IMR-90 (cell line): ENCODE measurements around the gene RTBDN.

Source experiments
- MAFK ChIP-seq: IDR thresholded peaks from 2 replicates; pipeline ENCODE4 v1.6.1; 2012; ENCODE audit warnings: low read depth, low read length, improper control_type of control experiment
- MAZ ChIP-seq: IDR thresholded peaks from 2 replicates; pipeline ENCODE4 v1.6.1; 2012; ENCODE audit warnings: low read depth, mild to moderate bottlenecking, low read length, improper control_type of control experiment, moderate library complexity, borderline replicate concordance
- POLR2A ChIP-seq: IDR thresholded peaks from 2 replicates; pipeline ENCODE4 v1.6.1; 2012; ENCODE audit warnings: mild to moderate bottlenecking, low read depth, low read length
- RAD21 ChIP-seq: IDR thresholded peaks from 2 replicates; pipeline ENCODE4 v1.6.1; 2012; ENCODE audit warnings: low read length, improper control_type of control experiment
- TF ChIP-seq, protein P1 (sequence below): conservative IDR thresholded peaks from 2 replicates; pipeline ENCODE4 v1.5.1; 2012; ENCODE audit warnings: mild to moderate bottlenecking, low read depth, low read length, improper control_type of control experiment

DNA sequence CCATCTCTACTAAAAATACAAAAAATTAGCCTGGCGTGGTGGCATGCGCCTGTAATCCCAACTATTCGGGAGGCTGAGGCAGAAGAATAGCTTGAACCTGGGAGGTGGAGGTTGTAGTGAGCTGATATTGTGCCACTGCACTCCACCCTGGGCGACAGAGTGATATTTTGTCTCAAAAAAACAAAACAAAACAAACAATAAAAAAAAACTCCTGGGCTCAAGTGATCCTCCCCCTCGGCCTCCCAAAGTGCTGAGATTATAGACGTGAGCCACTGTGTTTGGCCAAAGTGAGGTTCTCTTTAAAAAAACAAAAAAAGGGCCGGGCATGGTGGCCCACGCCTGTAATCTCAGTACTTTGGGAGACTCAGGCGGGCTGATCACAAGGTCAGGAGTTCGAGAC, 46.9 kb downstream of the RTBDN start:
- no peak for TF ChIP-seq RAD21
- no peak for TF ChIP-seq MAFK
- TF ChIP-seq POLR2A, result no peak; the same call in 1 of the 2 replicates
- TF ChIP-seq, protein P1, sequence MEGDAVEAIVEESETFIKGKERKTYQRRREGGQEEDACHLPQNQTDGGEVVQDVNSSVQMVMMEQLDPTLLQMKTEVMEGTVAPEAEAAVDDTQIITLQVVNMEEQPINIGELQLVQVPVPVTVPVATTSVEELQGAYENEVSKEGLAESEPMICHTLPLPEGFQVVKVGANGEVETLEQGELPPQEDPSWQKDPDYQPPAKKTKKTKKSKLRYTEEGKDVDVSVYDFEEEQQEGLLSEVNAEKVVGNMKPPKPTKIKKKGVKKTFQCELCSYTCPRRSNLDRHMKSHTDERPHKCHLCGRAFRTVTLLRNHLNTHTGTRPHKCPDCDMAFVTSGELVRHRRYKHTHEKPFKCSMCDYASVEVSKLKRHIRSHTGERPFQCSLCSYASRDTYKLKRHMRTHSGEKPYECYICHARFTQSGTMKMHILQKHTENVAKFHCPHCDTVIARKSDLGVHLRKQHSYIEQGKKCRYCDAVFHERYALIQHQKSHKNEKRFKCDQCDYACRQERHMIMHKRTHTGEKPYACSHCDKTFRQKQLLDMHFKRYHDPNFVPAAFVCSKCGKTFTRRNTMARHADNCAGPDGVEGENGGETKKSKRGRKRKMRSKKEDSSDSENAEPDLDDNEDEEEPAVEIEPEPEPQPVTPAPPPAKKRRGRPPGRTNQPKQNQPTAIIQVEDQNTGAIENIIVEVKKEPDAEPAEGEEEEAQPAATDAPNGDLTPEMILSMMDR, result no peak
- no peak for TF ChIP-seq MAZ
